B cell (primary cell): ENCODE data around the gene CETP.

Experiments used
- EZH2 ChIP-seq: IDR thresholded peaks from 2 replicates; pipeline ENCODE4 v1.6.1; 2012; ENCODE audit warnings: borderline replicate concordance, low read depth, mild to moderate bottlenecking, moderate library complexity, low read length; ENCODE audit not compliant: insufficient read depth, poor library complexity, severe bottlenecking
- TF ChIP-seq, protein P1 (sequence below): fragments of 200-600 bp; IDR thresholded peaks from one replicate; pipeline ENCODE4 v1.8.0; 2022; ENCODE audit warnings: antibody characterized with exemption, mild to moderate bottlenecking

DNA sequence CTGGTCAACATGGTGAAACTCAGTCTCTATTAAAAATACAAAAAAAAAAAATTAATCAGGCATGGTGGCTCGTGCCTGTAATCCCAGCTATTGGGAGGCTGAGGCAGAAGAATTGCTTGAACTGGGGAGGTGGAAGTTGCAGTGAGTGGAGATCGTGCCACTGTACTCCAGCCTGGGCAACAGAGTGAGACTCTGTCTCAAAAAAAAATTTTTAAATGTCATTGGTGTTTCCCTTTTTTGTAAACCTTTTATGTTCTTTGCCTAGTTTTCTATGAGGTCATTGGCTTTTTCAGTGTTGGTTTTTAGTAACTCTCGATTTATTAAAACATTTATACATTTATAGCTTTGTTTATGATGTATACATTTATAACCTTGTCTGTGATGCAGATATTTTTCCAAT lies 45.8 kb downstream of the CETP start:
- no peak for TF ChIP-seq EZH2
- TF ChIP-seq, protein P1, sequence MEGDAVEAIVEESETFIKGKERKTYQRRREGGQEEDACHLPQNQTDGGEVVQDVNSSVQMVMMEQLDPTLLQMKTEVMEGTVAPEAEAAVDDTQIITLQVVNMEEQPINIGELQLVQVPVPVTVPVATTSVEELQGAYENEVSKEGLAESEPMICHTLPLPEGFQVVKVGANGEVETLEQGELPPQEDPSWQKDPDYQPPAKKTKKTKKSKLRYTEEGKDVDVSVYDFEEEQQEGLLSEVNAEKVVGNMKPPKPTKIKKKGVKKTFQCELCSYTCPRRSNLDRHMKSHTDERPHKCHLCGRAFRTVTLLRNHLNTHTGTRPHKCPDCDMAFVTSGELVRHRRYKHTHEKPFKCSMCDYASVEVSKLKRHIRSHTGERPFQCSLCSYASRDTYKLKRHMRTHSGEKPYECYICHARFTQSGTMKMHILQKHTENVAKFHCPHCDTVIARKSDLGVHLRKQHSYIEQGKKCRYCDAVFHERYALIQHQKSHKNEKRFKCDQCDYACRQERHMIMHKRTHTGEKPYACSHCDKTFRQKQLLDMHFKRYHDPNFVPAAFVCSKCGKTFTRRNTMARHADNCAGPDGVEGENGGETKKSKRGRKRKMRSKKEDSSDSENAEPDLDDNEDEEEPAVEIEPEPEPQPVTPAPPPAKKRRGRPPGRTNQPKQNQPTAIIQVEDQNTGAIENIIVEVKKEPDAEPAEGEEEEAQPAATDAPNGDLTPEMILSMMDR, result no peak
